ENCODE data around the gene RWDD3. TPM values are rescaled to one million over a fixed set of nuclear protein-coding genes. Genes with fewer than 3 reads are reported as not detected.

Gene RWDD3
- total RNA-seq, 1 experiment from 2014 or later, result 23.7 TPM

DNA sequence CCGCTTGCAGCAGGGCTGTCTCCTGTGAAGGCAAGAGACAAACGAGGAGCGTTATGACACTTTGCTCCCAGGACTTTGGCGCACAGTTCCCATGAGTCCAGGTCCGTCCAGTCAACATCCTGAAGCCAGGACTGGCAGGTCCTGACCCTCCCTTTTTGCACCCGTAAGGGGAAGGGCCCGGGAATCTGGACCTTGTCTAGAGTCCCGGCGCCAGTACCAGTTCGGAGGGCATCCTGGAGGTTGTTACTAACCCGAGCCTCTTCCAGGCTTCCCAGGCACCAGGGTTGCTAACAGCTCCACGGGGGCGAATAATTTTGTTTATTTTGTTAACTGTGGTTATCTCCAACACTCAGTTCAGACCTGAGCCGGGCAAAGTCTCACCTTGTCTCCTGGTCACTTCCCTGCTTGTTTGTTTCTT is 682 bp upstream of the RWDD3 start:
- Histone ChIP-seq H3K9me3 (ENCODE audit: low read length) (no peaks in the 10 kb centered on the region), H3K27me3 (ENCODE audit: low read length) (no peaks in the 10 kb centered on the region), H3K4me2 (ENCODE audit: low read depth, low read length, poor library complexity, severe bottlenecking) (peak overlapping the region; percentile 91), H3K9ac (ENCODE audit: low read length) (peak overlapping the region; percentile 67), H2AFZ (ENCODE audit: low read length) (peak overlapping the region; percentile 98), H4K20me1 (ENCODE audit: insufficient read depth, low read depth, low read length) (no peaks in the 10 kb centered on the region), H3K9me2 (replicated peaks; ENCODE audit: insufficient read depth, low read length) (no peaks in the 10 kb centered on the region), H3K4me3 (ENCODE audit: low read length) (peak overlapping the region; percentile 93; the same call in 1 of the 2 replicates), H3K79me2 (ENCODE audit: low read length) (peaks cover 36% of the 10 kb centered on the region), H3K27ac (ENCODE audit: low read length) (no peak overlapping the region), H3K4me1 (ENCODE audit: low read length) (peaks cover 20% of the 10 kb centered on the region), H3K36me3 (ENCODE audit: insufficient read depth, low read length) (no peaks in the 10 kb centered on the region)
- DNase-seq, result no peak

DNA sequence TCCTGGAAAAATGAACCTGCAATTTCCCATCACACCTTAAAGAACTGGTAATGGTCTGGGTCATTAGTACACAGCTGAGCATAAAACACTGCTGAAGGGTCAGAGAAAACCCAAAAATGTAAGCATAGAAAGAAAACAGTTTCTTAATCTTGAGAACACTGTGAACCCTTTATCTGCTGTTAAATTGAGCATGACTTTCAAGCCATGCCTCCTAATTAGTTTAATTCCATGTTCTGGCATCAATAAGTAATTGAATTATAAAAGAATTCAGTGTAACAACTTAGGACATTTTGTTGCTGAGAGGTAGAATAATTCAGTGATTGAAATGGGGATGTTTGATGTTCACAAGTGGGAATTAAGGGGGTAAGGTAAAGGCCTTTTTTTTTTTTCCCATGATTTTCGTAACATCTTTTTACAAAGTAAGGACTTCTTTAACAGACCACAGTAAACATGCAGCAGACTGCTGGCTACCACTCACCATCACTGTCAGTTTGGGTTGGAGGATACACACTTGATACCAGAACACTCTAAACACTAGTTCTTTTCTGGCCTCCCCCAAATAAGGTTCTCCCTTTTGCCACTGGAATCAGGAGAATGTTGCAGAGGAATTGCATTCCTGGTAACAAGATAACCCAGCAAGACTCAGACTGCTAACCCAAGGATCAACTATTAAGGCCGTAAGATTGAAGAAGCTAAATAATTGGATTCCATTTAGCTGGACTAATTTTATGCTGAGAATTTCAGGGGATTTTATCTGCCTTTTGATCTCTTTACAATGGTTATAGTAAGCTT is 3.0 kb downstream of the RWDD3 start:
- Histone ChIP-seq H3K9me3 (ENCODE audit: low read length) (no peaks in the 10 kb centered on the region), H4K20me1 (ENCODE audit: insufficient read depth, low read depth, low read length) (no peaks in the 10 kb centered on the region), H3K4me2 (ENCODE audit: low read depth, low read length, poor library complexity, severe bottlenecking) (no peak overlapping the region), H3K36me3 (ENCODE audit: insufficient read depth, low read length) (peaks cover 24% of the 10 kb centered on the region), H3K79me2 (ENCODE audit: low read length) (peaks cover 72% of the 10 kb centered on the region), H2AFZ (ENCODE audit: low read length) (no peak overlapping the region), H3K9me2 (replicated peaks; ENCODE audit: insufficient read depth, low read length) (no peaks in the 10 kb centered on the region), H3K4me1 (ENCODE audit: low read length) (peaks cover 21% of the 10 kb centered on the region), H3K9ac (ENCODE audit: low read length) (no peak overlapping the region), H3K27ac (ENCODE audit: low read length) (no peak overlapping the region), H3K4me3 (ENCODE audit: low read length) (no peak overlapping the region), H3K27me3 (ENCODE audit: low read length) (no peaks in the 10 kb centered on the region)
- no peak for DNase-seq

DNA sequence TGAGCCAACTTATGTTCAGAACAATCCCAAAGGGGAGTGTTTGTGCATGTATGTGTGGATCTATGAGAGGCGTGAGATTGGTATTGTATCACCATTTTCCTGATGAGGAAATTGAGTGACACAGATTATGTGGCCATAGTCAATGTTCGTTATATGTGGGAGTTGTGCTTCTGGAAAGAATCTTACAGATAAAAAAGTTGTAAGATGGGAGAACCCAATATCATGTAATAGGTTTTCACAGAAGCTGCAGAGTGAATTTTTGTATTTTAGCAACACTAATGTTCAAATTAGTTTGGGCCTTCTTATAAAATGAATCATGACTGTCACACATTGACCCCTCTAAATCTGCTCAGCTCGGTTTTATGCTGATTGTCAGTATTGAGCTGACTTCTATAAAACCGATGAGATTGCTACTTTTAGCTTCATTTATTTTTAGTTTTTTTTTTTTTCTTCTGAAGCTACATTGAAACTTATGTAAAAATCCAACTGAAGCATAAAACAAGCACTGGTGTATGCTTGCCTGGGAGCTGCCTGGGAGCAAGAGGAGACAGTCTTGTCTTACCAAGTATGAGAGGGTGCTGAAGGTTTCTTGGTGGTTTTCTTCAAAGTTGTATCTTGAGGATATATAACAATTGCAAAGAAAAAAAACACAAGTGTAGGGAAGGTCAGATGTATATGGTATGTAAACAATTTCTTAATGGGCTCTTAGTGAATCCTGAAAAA is 4.1 kb downstream of the RWDD3 start:
- peaks cover 80% of the 10 kb centered on the region for H3K79me2 ChIP-seq (ENCODE audit: low read length)
- H3K4me3 ChIP-seq (ENCODE audit: low read length), result no peak overlapping the region
- H3K4me1 ChIP-seq (ENCODE audit: low read length), result peaks cover 21% of the 10 kb centered on the region
- H3K9ac ChIP-seq (ENCODE audit: low read length), result no peak overlapping the region
- no peak overlapping the region for H3K27ac ChIP-seq (ENCODE audit: low read length)
- H3K27me3 ChIP-seq (ENCODE audit: low read length), result no peaks in the 10 kb centered on the region
- H3K9me2 ChIP-seq (replicated peaks; ENCODE audit: insufficient read depth, low read length), result no peaks in the 10 kb centered on the region
- peaks cover 26% of the 10 kb centered on the region for H3K36me3 ChIP-seq (ENCODE audit: insufficient read depth, low read length)
- DNase-seq, result no peak
- H3K4me2 ChIP-seq (ENCODE audit: low read depth, low read length, poor library complexity, severe bottlenecking), result no peak overlapping the region
- no peaks in the 10 kb centered on the region for H3K9me3 ChIP-seq (ENCODE audit: low read length)
- no peaks in the 10 kb centered on the region for H4K20me1 ChIP-seq (ENCODE audit: insufficient read depth, low read depth, low read length)
- no peak overlapping the region for H2AFZ ChIP-seq (ENCODE audit: low read length)

DNA sequence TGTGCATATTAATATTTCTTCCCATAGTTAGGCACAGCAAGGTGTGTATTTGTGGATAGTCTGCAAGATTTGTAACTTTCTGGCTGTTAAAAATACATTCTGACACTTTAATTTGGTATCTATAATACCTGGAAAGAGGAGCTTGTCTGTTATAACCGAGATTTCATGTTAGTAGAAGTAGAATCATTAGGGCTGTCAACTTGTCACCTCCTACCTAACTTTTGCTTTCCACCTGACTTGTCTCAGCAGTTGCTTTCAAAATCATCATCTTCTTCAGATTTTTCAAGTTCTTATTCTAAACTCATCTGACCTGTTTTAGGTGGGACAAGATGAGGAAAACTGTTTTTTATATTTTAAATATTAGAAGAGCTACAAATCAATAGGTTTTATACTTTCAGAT is 11.0 kb downstream of the RWDD3 start:
- no peaks in the 10 kb centered on the region for H4K20me1 ChIP-seq (ENCODE audit: insufficient read depth, low read depth, low read length)
- H3K9ac ChIP-seq (ENCODE audit: low read length), result no peak overlapping the region
- peaks cover 26% of the 10 kb centered on the region for H3K36me3 ChIP-seq (ENCODE audit: insufficient read depth, low read length)
- peaks cover 61% of the 10 kb centered on the region for H3K79me2 ChIP-seq (ENCODE audit: low read length)
- H3K4me1 ChIP-seq (ENCODE audit: low read length), result peaks cover 26% of the 10 kb centered on the region
- no peak overlapping the region for H2AFZ ChIP-seq (ENCODE audit: low read length)
- H3K27ac ChIP-seq (ENCODE audit: low read length), result peak overlapping the region; percentile 29; the same call in 1 of the 2 replicates
- H3K4me2 ChIP-seq (ENCODE audit: low read depth, low read length, poor library complexity, severe bottlenecking), result peak overlapping the region; percentile 46
- H3K9me3 ChIP-seq (ENCODE audit: low read length), result no peaks in the 10 kb centered on the region
- DNase-seq, result no peak
- H3K4me3 ChIP-seq (ENCODE audit: low read length), result no peak overlapping the region; the same call in 1 of the 2 replicates
- no peaks in the 10 kb centered on the region for H3K27me3 ChIP-seq (ENCODE audit: low read length)
- no peaks in the 10 kb centered on the region for H3K9me2 ChIP-seq (replicated peaks; ENCODE audit: insufficient read depth, low read length)

DNA sequence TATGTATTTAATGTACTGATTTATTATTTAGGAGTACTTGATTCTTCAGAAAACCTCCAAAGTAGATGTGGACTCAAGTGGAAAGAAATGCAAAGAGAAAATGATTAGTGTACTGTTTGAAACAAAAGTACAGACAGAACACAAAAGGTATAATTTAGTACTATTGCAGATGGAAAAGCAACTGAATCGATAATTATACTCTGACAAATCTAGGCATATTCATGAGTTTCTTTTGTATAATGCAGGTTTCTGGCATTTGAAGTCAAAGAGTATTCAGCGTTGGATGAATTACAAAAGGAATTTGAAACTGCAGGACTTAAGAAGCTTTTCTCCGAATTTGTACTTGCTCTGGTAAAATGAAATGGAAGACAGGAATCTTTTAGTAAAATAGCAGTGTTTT is 12.5 kb downstream of the RWDD3 start:
- no peaks in the 10 kb centered on the region for H3K27me3 ChIP-seq (ENCODE audit: low read length)
- no peak overlapping the region for H3K4me2 ChIP-seq (ENCODE audit: low read depth, low read length, poor library complexity, severe bottlenecking)
- no peaks in the 10 kb centered on the region for H3K9me3 ChIP-seq (ENCODE audit: low read length)
- H3K9me2 ChIP-seq (replicated peaks; ENCODE audit: insufficient read depth, low read length), result no peaks in the 10 kb centered on the region
- no peak overlapping the region for H3K9ac ChIP-seq (ENCODE audit: low read length)
- H4K20me1 ChIP-seq (ENCODE audit: insufficient read depth, low read depth, low read length), result no peaks in the 10 kb centered on the region
- H3K4me1 ChIP-seq (ENCODE audit: low read length), result peaks cover 26% of the 10 kb centered on the region
- H3K4me3 ChIP-seq (ENCODE audit: low read length), result no peak overlapping the region
- H2AFZ ChIP-seq (ENCODE audit: low read length), result no peak overlapping the region
- no peak for DNase-seq
- H3K79me2 ChIP-seq (ENCODE audit: low read length), result peaks cover 46% of the 10 kb centered on the region
- peak overlapping the region; percentile 29; the same call in 1 of the 2 replicates for H3K27ac ChIP-seq (ENCODE audit: low read length)
- peaks cover 11% of the 10 kb centered on the region for H3K36me3 ChIP-seq (ENCODE audit: insufficient read depth, low read length)

DNA sequence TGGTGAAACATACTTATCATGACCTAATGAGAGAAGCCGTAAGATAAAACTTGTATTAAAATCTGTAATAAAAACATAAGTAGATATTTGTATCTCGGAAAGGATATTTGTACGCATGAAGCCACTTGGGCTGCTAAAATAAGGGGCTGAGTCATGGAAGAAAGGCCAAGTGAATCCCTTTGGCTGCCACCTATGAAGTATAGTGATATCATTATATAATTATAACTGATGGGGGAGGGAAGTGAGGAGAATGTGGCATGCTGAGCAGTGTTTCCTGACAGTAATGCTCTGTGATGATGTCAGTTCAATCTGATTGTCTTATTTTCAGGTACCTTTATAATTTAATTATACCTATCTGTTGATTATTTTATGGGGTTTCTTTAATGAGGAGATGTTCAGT is 13.6 kb downstream of the RWDD3 start:
- no peaks in the 10 kb centered on the region for H3K9me2 ChIP-seq (replicated peaks; ENCODE audit: insufficient read depth, low read length)
- peaks cover 4% of the 10 kb centered on the region for H3K36me3 ChIP-seq (ENCODE audit: insufficient read depth, low read length)
- H3K27ac ChIP-seq (ENCODE audit: low read length), result no peak overlapping the region
- no peaks in the 10 kb centered on the region for H3K27me3 ChIP-seq (ENCODE audit: low read length)
- peaks cover 38% of the 10 kb centered on the region for H3K79me2 ChIP-seq (ENCODE audit: low read length)
- H3K4me1 ChIP-seq (ENCODE audit: low read length), result peaks cover 26% of the 10 kb centered on the region
- H4K20me1 ChIP-seq (ENCODE audit: insufficient read depth, low read depth, low read length), result no peaks in the 10 kb centered on the region
- no peak overlapping the region for H3K4me3 ChIP-seq (ENCODE audit: low read length)
- no peak overlapping the region for H3K4me2 ChIP-seq (ENCODE audit: low read depth, low read length, poor library complexity, severe bottlenecking)
- no peak overlapping the region for H2AFZ ChIP-seq (ENCODE audit: low read length)
- no peak for DNase-seq
- no peaks in the 10 kb centered on the region for H3K9me3 ChIP-seq (ENCODE audit: low read length)
- no peak overlapping the region for H3K9ac ChIP-seq (ENCODE audit: low read length)

DNA sequence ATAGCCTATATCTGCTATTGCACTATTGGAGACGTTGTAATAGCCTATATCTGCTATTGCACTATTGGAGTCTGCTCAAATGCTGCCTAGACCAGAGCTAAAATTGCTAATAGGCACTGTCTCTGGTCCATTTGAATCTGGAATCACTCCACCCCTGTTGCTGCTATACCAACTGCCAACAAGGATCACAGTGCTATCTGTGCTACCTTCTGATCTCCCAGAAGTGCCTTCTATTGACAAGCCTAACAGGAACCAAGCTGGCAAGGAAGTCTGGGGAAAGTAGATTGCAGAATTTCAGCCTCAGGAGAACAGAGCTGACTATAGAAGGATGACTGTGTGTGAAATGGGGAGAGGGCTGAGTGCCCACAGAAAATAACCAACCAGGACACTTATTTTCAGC is 15.9 kb downstream of the RWDD3 start:
- no peak overlapping the region for H2AFZ ChIP-seq (ENCODE audit: low read length)
- no peaks in the 10 kb centered on the region for H3K9me3 ChIP-seq (ENCODE audit: low read length)
- H3K79me2 ChIP-seq (ENCODE audit: low read length), result peaks cover 16% of the 10 kb centered on the region

DNA sequence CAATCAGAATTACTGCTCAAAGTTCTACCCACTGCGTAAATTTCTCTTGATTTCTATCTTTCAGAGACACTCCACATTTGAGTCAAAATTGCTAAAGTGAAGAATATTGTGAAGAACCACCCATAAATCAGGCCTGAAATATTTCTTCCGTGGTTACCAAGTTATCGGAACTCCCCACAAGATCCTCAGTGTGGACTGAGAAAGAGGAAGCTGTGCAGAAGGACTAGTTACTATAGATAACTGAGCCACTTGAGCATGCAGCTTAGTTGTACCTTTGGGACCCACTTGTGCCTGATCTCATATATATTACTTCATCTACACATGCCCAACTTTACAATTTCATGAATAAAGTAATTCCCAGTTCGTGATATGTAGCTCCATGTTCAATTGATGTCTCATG is 18.4 kb downstream of the RWDD3 start:
- no peak for DNase-seq
- no peaks in the 10 kb centered on the region for H3K79me2 ChIP-seq (ENCODE audit: low read length)
- no peak overlapping the region for H3K9ac ChIP-seq (ENCODE audit: low read length)
- H3K4me3 ChIP-seq (ENCODE audit: low read length), result no peak overlapping the region
- no peak overlapping the region for H2AFZ ChIP-seq (ENCODE audit: low read length)
- H3K4me1 ChIP-seq (ENCODE audit: low read length), result no peaks in the 10 kb centered on the region
- H3K27me3 ChIP-seq (ENCODE audit: low read length), result no peaks in the 10 kb centered on the region
- H3K9me3 ChIP-seq (ENCODE audit: low read length), result no peaks in the 10 kb centered on the region
- H3K9me2 ChIP-seq (replicated peaks; ENCODE audit: insufficient read depth, low read length), result no peaks in the 10 kb centered on the region
- no peaks in the 10 kb centered on the region; the same call in 1 of the 2 replicates for H3K36me3 ChIP-seq (ENCODE audit: insufficient read depth, low read length)
- no peak overlapping the region for H3K27ac ChIP-seq (ENCODE audit: low read length)
- H3K4me2 ChIP-seq (ENCODE audit: low read depth, low read length, poor library complexity, severe bottlenecking), result no peak overlapping the region
- no peaks in the 10 kb centered on the region for H4K20me1 ChIP-seq (ENCODE audit: insufficient read depth, low read depth, low read length)

More for the DNA sequence above, 15.9 kb downstream of the RWDD3 start:
- Histone ChIP-seq H3K9me2 (replicated peaks; ENCODE audit: insufficient read depth, low read length) (no peaks in the 10 kb centered on the region), H4K20me1 (ENCODE audit: insufficient read depth, low read depth, low read length) (no peaks in the 10 kb centered on the region), H3K4me3 (ENCODE audit: low read length) (no peak overlapping the region), H3K9ac (ENCODE audit: low read length) (no peak overlapping the region), H3K36me3 (ENCODE audit: insufficient read depth, low read length) (peaks cover 2% of the 10 kb centered on the region), H3K27me3 (ENCODE audit: low read length) (no peaks in the 10 kb centered on the region), H3K27ac (ENCODE audit: low read length) (no peak overlapping the region), H3K4me2 (ENCODE audit: low read depth, low read length, poor library complexity, severe bottlenecking) (no peak overlapping the region), H3K4me1 (ENCODE audit: low read length) (peaks cover 16% of the 10 kb centered on the region)
- DNase-seq, result no peak

Data from Karpas-422 (cell line).